ENCODE results near the gene PCDHA6.
"Not testable (repeated sequence)": the region's sequence is repeated elsewhere in the genome, so short reads cannot be mapped to it uniquely, and the experiment has no call there.

Gene PCDHA6

GRCh38 chr5:140808889-140809291, 18.9 kb upstream of the PCDHA6 start:
- Histone ChIP-seq H3K9me2 (replicated peaks; ENCODE audit: insufficient read depth, low read length) (no peaks in the 10 kb centered on the region), H3K4me3 (ENCODE audit: insufficient read depth, low read length, poor library complexity, severe bottlenecking) (no peak overlapping the region), H3F3A (ENCODE audit: insufficient read depth) (no peaks in the 10 kb centered on the region), H3K27ac (ENCODE audit: low read depth, low read length) (no peak overlapping the region), H3K4me2 (ENCODE audit: low read depth, low read length, poor library complexity, severe bottlenecking) (no peak overlapping the region), H3K9ac (ENCODE audit: low read length) (no peak overlapping the region), H3K27me3 (ENCODE audit: low read length) (no peaks in the 10 kb centered on the region), H4K20me1 (ENCODE audit: low read depth, low read length) (no peaks in the 10 kb centered on the region), H3K9me3 (ENCODE audit: insufficient read depth, low read length) (no peaks in the 10 kb centered on the region), H2AFZ (ENCODE audit: low read depth, low read length, severe bottlenecking) (no peak overlapping the region), H3K36me3 (ENCODE audit: low read length) (no peaks in the 10 kb centered on the region), H3K79me2 (ENCODE audit: insufficient read depth, low read length) (no peaks in the 10 kb centered on the region)
- TF ChIP-seq CTCF (IDR thresholded peaks at IDR 0.05; ENCODE audit: insufficient read depth, low read length, poor library complexity, severe bottlenecking) = no peak
- no peak for TF ChIP-seq EZH2phosphoT487 (conservative IDR thresholded peaks at IDR 0.05; ENCODE audit: low read length)

GRCh38 chr5:140821375-140822280, 6.1 kb upstream of the PCDHA6 start, which contains the start of gene PCDHA5:
TSS of gene PCDHA5 (plus strand) at chr5:140821613.
- Histone ChIP-seq H3K9me2 (replicated peaks; ENCODE audit: insufficient read depth, low read length) (no peaks in the 10 kb centered on the region), H2AFZ (ENCODE audit: low read depth, low read length, severe bottlenecking) (no peak within 1 kb of the TSS), H3K4me2 (ENCODE audit: low read depth, low read length, poor library complexity, severe bottlenecking) (no peak within 1 kb of the TSS), H3K4me3 (ENCODE audit: insufficient read depth, low read length, poor library complexity, severe bottlenecking) (no peak within 1 kb of the TSS), H3K36me3 (ENCODE audit: low read length) (no peaks in the 10 kb centered on the region), H4K20me1 (ENCODE audit: low read depth, low read length) (no peaks in the 10 kb centered on the region), H3K9me3 (ENCODE audit: insufficient read depth, low read length) (no peaks in the 10 kb centered on the region), H3K79me2 (ENCODE audit: insufficient read depth, low read length) (no peaks in the 10 kb centered on the region), H3K27me3 (ENCODE audit: low read length) (no peaks in the 10 kb centered on the region), H3F3A (ENCODE audit: insufficient read depth) (no peaks in the 10 kb centered on the region), H3K27ac (ENCODE audit: low read depth, low read length) (no peak within 1 kb of the TSS), H3K9ac (ENCODE audit: low read length) (no peak within 1 kb of the TSS)
- no peak for TF ChIP-seq CTCF (IDR thresholded peaks at IDR 0.05; ENCODE audit: insufficient read depth, low read length, poor library complexity, severe bottlenecking)
- TF ChIP-seq EZH2phosphoT487 (conservative IDR thresholded peaks at IDR 0.05; ENCODE audit: low read length) = no peak

GRCh38 chr5:140822281-140822629, 5.5 kb upstream of the PCDHA6 start:
- H3K9ac ChIP-seq (ENCODE audit: low read length) = no peak overlapping the region
- H3F3A ChIP-seq (ENCODE audit: insufficient read depth) = no peaks in the 10 kb centered on the region
- no peak overlapping the region for H2AFZ ChIP-seq (ENCODE audit: low read depth, low read length, severe bottlenecking)
- no peaks in the 10 kb centered on the region for H3K36me3 ChIP-seq (ENCODE audit: low read length)
- no peaks in the 10 kb centered on the region for H3K9me2 ChIP-seq (replicated peaks; ENCODE audit: insufficient read depth, low read length)
- H3K27me3 ChIP-seq (ENCODE audit: low read length) = no peaks in the 10 kb centered on the region
- no peaks in the 10 kb centered on the region for H3K79me2 ChIP-seq (ENCODE audit: insufficient read depth, low read length)
- TF ChIP-seq EZH2phosphoT487 (conservative IDR thresholded peaks at IDR 0.05; ENCODE audit: low read length) (no peak), CTCF (IDR thresholded peaks at IDR 0.05; ENCODE audit: insufficient read depth, low read length, poor library complexity, severe bottlenecking) (no peak)
- no peak overlapping the region for H3K27ac ChIP-seq (ENCODE audit: low read depth, low read length)
- H3K4me2 ChIP-seq (ENCODE audit: low read depth, low read length, poor library complexity, severe bottlenecking) = no peak overlapping the region
- no peaks in the 10 kb centered on the region for H4K20me1 ChIP-seq (ENCODE audit: low read depth, low read length)
- no peaks in the 10 kb centered on the region for H3K9me3 ChIP-seq (ENCODE audit: insufficient read depth, low read length)
- no peak overlapping the region for H3K4me3 ChIP-seq (ENCODE audit: insufficient read depth, low read length, poor library complexity, severe bottlenecking)

- H3K9me3 ChIP-seq (ENCODE audit: insufficient read depth, low read length); H3K9ac ChIP-seq (ENCODE audit: low read length); H3F3A ChIP-seq (ENCODE audit: insufficient read depth); H3K9me2 ChIP-seq (replicated peaks; ENCODE audit: insufficient read depth, low read length); H3K27me3 ChIP-seq (ENCODE audit: low read length); H2AFZ ChIP-seq (ENCODE audit: low read depth, low read length, severe bottlenecking); H3K4me3 ChIP-seq (ENCODE audit: insufficient read depth, low read length, poor library complexity, severe bottlenecking); H4K20me1 ChIP-seq (ENCODE audit: low read depth, low read length); H3K36me3 ChIP-seq (ENCODE audit: low read length); H3K27ac ChIP-seq (ENCODE audit: low read depth, low read length); H3K4me2 ChIP-seq (ENCODE audit: low read depth, low read length, poor library complexity, severe bottlenecking); H3K79me2 ChIP-seq (ENCODE audit: insufficient read depth, low read length): not testable (repeated sequence)
These were observed 4.8 kb upstream of the PCDHA6 start for GRCh38 chr5:140822969-140823368.

Data from SU-DHL-6 (cell line).